SKM-1 treated with dmso at 0.1 percent for 144 hours (cell line): ENCODE results near the gene UPF1.
A peak's percentile ranks its signal among the peaks of the same experiment; 100 is the strongest.

ENCODE experiments used
- DNase-seq: peaks from one replicate; lab custom pipeline; 2025; ENCODE audit not compliant: unreplicated experiment; lab: John Stamatoyannopoulos, UW

UPF1 gene

GRCh38 chr19:18831524-18832305, at the start of gene UPF1:
Gene UPF1 (plus strand): TSS chr19:18831959. CDS start chr19:18832210, 251 bp downstream.
- peak; percentile 89 for DNase-seq

GRCh38 chr19:18782559-18783225, 49.1 kb upstream of the UPF1 start:
- DNase-seq: no peak

- DNase-seq: no peak
Measured at GRCh38 chr19:18783958-18784785, 47.6 kb upstream of the UPF1 start.

GRCh38 chr19:18784786-18785120, 47.0 kb upstream of the UPF1 start:
- no peak for DNase-seq

- DNase-seq: peak; percentile 53
Measured at GRCh38 chr19:18785179-18786124, 46.3 kb upstream of the UPF1 start.

- DNase-seq: no peak
Measured at GRCh38 chr19:18788529-18789421, 43.0 kb upstream of the UPF1 start.

- no peak for DNase-seq
Measured at GRCh38 chr19:18789422-18789869, 42.3 kb upstream of the UPF1 start.

- no peak for DNase-seq
Measured at GRCh38 chr19:18789883-18790565, 41.7 kb upstream of the UPF1 start.

- DNase-seq: no peak
Measured at GRCh38 chr19:18790566-18791314, 41.0 kb upstream of the UPF1 start, which contains the start of gene COMP. Gene COMP (minus strand): TSS chr19:18791305. CDS start chr19:18791269, 36 bp downstream.

- no peak for DNase-seq
Measured at GRCh38 chr19:18791315-18791678, 40.5 kb upstream of the UPF1 start.

GRCh38 chr19:18792661-18793060, 39.1 kb upstream of the UPF1 start:
- DNase-seq: no peak

- DNase-seq: no peak
Measured at GRCh38 chr19:18793144-18794028, 38.4 kb upstream of the UPF1 start.

- DNase-seq: no peak
Measured at GRCh38 chr19:18794029-18794313, 37.8 kb upstream of the UPF1 start.

GRCh38 chr19:18794692-18795091, 37.1 kb upstream of the UPF1 start:
- no peak for DNase-seq

GRCh38 chr19:18795540-18795939, 36.2 kb upstream of the UPF1 start:
- no peak for DNase-seq

- DNase-seq: no peak
Measured at GRCh38 chr19:18796239-18796638, 35.5 kb upstream of the UPF1 start.
